GM12878 (cell line): ENCODE data around the gene C5orf15. TPM values are rescaled to one million over a fixed set of nuclear protein-coding genes. Genes with fewer than 3 reads are reported as not detected.

Experiments
- ATAC-seq: fragments of 200-7000 bp; cut with Tn5 transposase; 3 replicates; pipeline ENCODE4 v1.9.1; 2020; ENCODE audit warnings: mild to moderate bottlenecking, moderate library complexity
- BruUV-seq: library from RNA; stranded (reverse); fragments of 400-500 nt; replicated peaks from 2 replicates; lab custom pipeline; 2021; lab: Mats Ljungman, UMichigan
- CTCF ChIA-PET: fragments of 300-600 bp; sonication (Branson Sonifier 250); formaldehyde crosslinking; extraction: SDS; loops from one replicate; lab custom pipeline; 2021; ENCODE audit warnings: inconsistent platforms; lab: Yijun Ruan, JAX
- POLR2A ChIA-PET: fragments of 350-600 bp; formaldehyde crosslinking; extraction: SDS; loops from one replicate; lab custom pipeline; 2021; ENCODE audit warnings: inconsistent platforms; lab: Charles Lee
- RAD21 ChIA-PET: fragments of 300-600 bp; sonication (Branson Sonifier 250); formaldehyde crosslinking; loops from one replicate; lab custom pipeline; 2023; ENCODE audit warnings: antibody characterized with exemption; ENCODE audit not compliant: unreplicated experiment; lab: Charles Lee
- SMC1A ChIA-PET: fragments of 300-600 bp; sonication (Branson Sonifier 250); formaldehyde crosslinking; loops from one replicate; lab custom pipeline; 2023; ENCODE audit not compliant: unreplicated experiment, uncharacterized antibody; lab: Charles Lee
- DNase-seq: peaks from one replicate; pipeline ENCODE4 v3.0.0-alpha.2; 2011; ENCODE audit warnings: low read depth, low spot score
- FAIRE-seq: peaks from 3 replicates; lab custom pipeline; 2011; peaks lifted over from hg19 to GRCh38; lab: Jason Lieb, UNC
- H2AFZ ChIP-seq: 2 replicates; pipeline ENCODE4 v1.6.0; 2011; ENCODE audit warnings: low read depth, low read length, control low read depth; ENCODE audit not compliant: control insufficient read depth
- H3K27ac ChIP-seq: 2 replicates; pipeline ENCODE4 v1.5.1; 2011; ENCODE audit warnings: control low read depth; ENCODE audit not compliant: control insufficient read depth, insufficient read depth
- H3K27me3 ChIP-seq, 2 experiments: replicated peaks in 1 of 2; 2 replicates each; pipeline versions ENCODE4 v1.6.0 to v1.6.1; 2011; ENCODE audit warnings: low read length in 1 of 2; ENCODE audit not compliant: control insufficient read depth in 2 of 2, insufficient read depth in 2 of 2
- H3K36me3 ChIP-seq, 2 experiments: 2 replicates each; pipeline ENCODE4 v1.5.1; 2011; ENCODE audit warnings: low read length in 1 of 2; ENCODE audit not compliant: control insufficient read depth in 2 of 2, insufficient read depth in 2 of 2
- H3K4me1 ChIP-seq: 2 replicates; pipeline ENCODE4 v1.6.1; 2011; ENCODE audit warnings: mild to moderate bottlenecking, low read length, moderate library complexity, mixed read lengths; ENCODE audit not compliant: control insufficient read depth, insufficient read depth
- H3K4me2 ChIP-seq: 2 replicates; pipeline ENCODE4 v1.6.0; 2011; ENCODE audit warnings: control low read depth; ENCODE audit not compliant: control insufficient read depth, insufficient read depth
- H3K4me3 ChIP-seq: fragments of 200-600 bp; sonication (generic); 2 replicates; pipeline ENCODE4 v1.5.1; 2016
- H3K79me2 ChIP-seq: 2 replicates; pipeline ENCODE4 v1.6.0; 2011; ENCODE audit warnings: low read length; ENCODE audit not compliant: control insufficient read depth, insufficient read depth
- H3K9ac ChIP-seq: 2 replicates; pipeline ENCODE4 v1.8.0; 2011; ENCODE audit warnings: low read length, control low read depth, mixed read lengths; ENCODE audit not compliant: control insufficient read depth, insufficient read depth
- H3K9me3 ChIP-seq: replicated peaks from 3 replicates; pipeline ENCODE4 v1.5.1; 2011; ENCODE audit warnings: mild to moderate bottlenecking, low read length; ENCODE audit not compliant: control insufficient read depth, insufficient read depth
- H4K20me1 ChIP-seq: 2 replicates; pipeline ENCODE4 v1.6.0; 2011; ENCODE audit not compliant: control insufficient read depth, insufficient read depth
- BACH1 ChIP-seq: fragments of 450-650 bp; IDR thresholded peaks from 2 replicates; pipeline ENCODE4 v1.6.1; 2017; ENCODE audit warnings: mild to moderate bottlenecking, borderline replicate concordance
- CBX5 ChIP-seq: sonication (generic); IDR thresholded peaks from 2 replicates; pipeline ENCODE4 v1.6.1; 2016; ENCODE audit warnings: low read depth, moderate library complexity, mild to moderate bottlenecking, inconsistent platforms
- DPF2 ChIP-seq: fragments of 450-650 bp; IDR thresholded peaks from 2 replicates; pipeline ENCODE4 v1.6.1; 2017; ENCODE audit warnings: mild to moderate bottlenecking
- JUNB ChIP-seq: IDR thresholded peaks from 2 replicates; pipeline ENCODE4 v1.6.1; 2016; ENCODE audit warnings: antibody characterized with exemption, mild to moderate bottlenecking
- MXI1 ChIP-seq: fragments of 150-350 bp; IDR thresholded peaks from 2 replicates; pipeline ENCODE4 v1.6.1; 2011; ENCODE audit warnings: low read depth, mild to moderate bottlenecking, inconsistent platforms, low read length, improper control_type of control experiment
- NFIC ChIP-seq: IDR thresholded peaks from 2 replicates; pipeline ENCODE4 v1.6.1; 2012; ENCODE audit warnings: low read depth, mild to moderate bottlenecking, inconsistent platforms, low read length, moderate library complexity
- POLR2A ChIP-seq: IDR thresholded peaks from 2 replicates; pipeline ENCODE4 v1.6.1; 2011; ENCODE audit warnings: low read depth, mild to moderate bottlenecking, low read length
- SIN3A ChIP-seq: IDR thresholded peaks from 2 replicates; pipeline ENCODE4 v1.6.1; 2012; ENCODE audit warnings: low read depth, low read length, improper control_type of control experiment
- TAF1 ChIP-seq: IDR thresholded peaks from 2 replicates; pipeline ENCODE4 v1.6.1; 2011; ENCODE audit warnings: mild to moderate bottlenecking, low read depth, low read length, borderline replicate concordance
- ZNF384 ChIP-seq: IDR thresholded peaks from 2 replicates; pipeline ENCODE4 v1.6.1; 2012; ENCODE audit warnings: low read depth, mild to moderate bottlenecking, low read length, improper control_type of control experiment, borderline replicate concordance
- WGBS: methylation state at CpG from one replicate; pipeline ENCODE4 v1.1.6; 2016; ENCODE audit warnings: low lambda C conversion rate; ENCODE audit not compliant: insufficient replicate concordance, insufficient coverage; ENCODE audit errors: missing lambda C conversion rate; 5-methylcytosine and 5-hydroxymethylcytosine counted together
- in situ Hi-C: fragments of 300-500 bp; cut with MboI; formaldehyde crosslinking; loops from 9 replicates; pipeline ENCODE4 v1.14.3; 2018; ENCODE audit warnings: mixed read lengths
- intact Hi-C: fragments of 100-400 bp; cut with micrococcal nuclease; formaldehyde crosslinking; loops from one replicate; pipeline ENCODE4 v1.14.2; 2022; ENCODE audit not compliant: unreplicated experiment
- polyA plus RNA-seq, 11 experiments: library from polyadenylated mRNA; depleted of rRNA in 4 of 11; unstranded in 6 of 11; stranded (reverse) in 5 of 11; fragments of >200 nt; fragmentation: Nextera tagmentation in 4 of 11; fragmentation: Illumina TruSeq in 1 of 11; extraction: Ambion mirVana in 4 of 11; extraction: Trizol in 1 of 11; gene quantifications; 1 replicate in 1 of 11; 2 replicates in 10 of 11; pipeline versions ENCODE4 v1.2.1 to v1.2.3, GENCODE V29; 2011 to 2016; ENCODE audit warnings: inconsistent platforms in 2 of 11, missing spikeins in 2 of 11, low read depth in 1 of 11
- total RNA-seq, 4 experiments: library from RNA; depleted of rRNA in 3 of 4; stranded (reverse); fragments of >200 nt in 3 of 4; fragmentation: Illumina TruSeq in 1 of 4; extraction: Trizol in 1 of 4; gene quantifications; 2 replicates each; pipeline versions ENCODE4 v1.2.1 to v1.2.3, GENCODE V29; 2013 to 2021

C5orf15 gene
- total and polyA plus RNA-seq, 10 of the 15 experiments (the other 5 are each of a cell fraction or from before 2014, with no cell fraction given): 21.7 to 69.6 (median 46.0) TPM

DNA sequence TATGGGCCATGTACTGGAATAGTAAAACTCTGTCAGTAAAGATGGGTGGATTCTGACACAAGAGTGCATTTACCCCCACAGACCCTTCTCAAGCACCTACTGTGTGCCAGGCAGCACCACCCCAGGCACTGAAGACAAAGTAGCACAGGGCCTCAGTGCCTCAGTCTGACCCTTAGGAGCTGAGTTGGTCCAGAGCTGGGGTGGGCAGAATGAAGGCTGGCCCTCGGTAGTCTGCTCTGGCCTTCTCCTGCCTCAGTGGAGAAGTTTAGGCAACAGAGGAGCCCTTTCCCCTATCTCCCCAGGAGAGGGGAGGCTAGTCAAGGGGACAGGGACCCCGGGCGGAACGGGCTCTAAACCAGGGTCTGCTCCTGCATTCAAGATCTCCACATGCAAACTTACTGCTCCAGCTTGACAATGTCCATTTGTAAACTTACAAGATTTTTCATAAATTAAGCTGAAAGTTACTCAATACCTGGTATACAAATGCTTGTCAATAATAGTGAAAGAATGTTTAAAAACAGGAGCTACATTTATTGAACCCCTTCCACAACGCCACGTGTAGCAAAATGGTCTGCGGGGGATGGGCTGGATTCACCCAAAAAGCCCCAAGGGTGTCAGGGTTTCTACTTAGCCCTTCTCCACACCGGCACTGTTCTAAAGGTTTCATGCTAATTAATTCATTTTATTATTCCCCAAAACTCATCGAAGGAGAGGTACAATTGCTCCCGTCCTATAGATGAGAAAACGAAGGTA is 34.8 kb upstream of the C5orf15 start:
- under 1% methylated on average over 11 of the region's 11 CpGs for WGBS
- H4K20me1 ChIP-seq: peaks cover 30% of the 10 kb centered on the region
- ATAC-seq (peak; percentile 0; the same call in 2 of the 3 replicates), FAIRE-seq (peak; percentile 59), DNase-seq (no peak)
- RAD21 ChIA-PET: interaction anchor here (0.8 to 1.6 kb wide), 8 partner anchors 8 to 137 kb away, joined by 3 to 6 read pairs (median 4); no protein-coding TSS in a partner anchor
- H3K4me2 ChIP-seq: peak overlapping the region; percentile 86
- peaks cover 7 to 14% of the 10 kb centered on the region in 2 experiments; a peak in 3 of 4 replicates for H3K36me3 ChIP-seq
- TSS peak; percentile 59 for BruUV-seq
- peak; percentile 10; the same call in 1 of the 2 replicates for TF ChIP-seq MXI1
- TF ChIP-seq DPF2: peak; percentile 39; the same call in 1 of the 2 replicates
- TF ChIP-seq POLR2A: peak; percentile 59
- no peak for TF ChIP-seq JUNB
- TF ChIP-seq NFIC: 0 out of 2 replicates have a peak, but pooled peaks have one; percentile 23
- TF ChIP-seq SIN3A: no peak
- no peak for TF ChIP-seq BACH1
- no peak for TF ChIP-seq ZNF384
- no peak for TF ChIP-seq CBX5
- TF ChIP-seq TAF1: 0 out of 2 replicates have a peak, but pooled peaks have one; percentile 8
- SMC1A ChIA-PET: interaction anchor here (0.6 to 2.8 kb wide), 8 partner anchors 9 to 73 kb away, joined by 3 to 12 read pairs (median 4); no protein-coding TSS in a partner anchor
- in situ Hi-C loops (no loop called here), intact Hi-C loops (no loop called here)
- H3K79me2 ChIP-seq: peaks cover 78% of the 10 kb centered on the region
- H3K9ac ChIP-seq: peak overlapping the region; percentile 97
- H2AFZ ChIP-seq: peak overlapping the region; percentile 51; the same call in 1 of the 2 replicates
- H3K4me3 ChIP-seq: peak overlapping the region; percentile 88
- no peaks in the 10 kb centered on the region for H3K9me3 ChIP-seq
- CTCF ChIA-PET: interaction anchor here (0.9 to 3.0 kb wide), 7 partner anchors 9 to 99 kb away, joined by 3 to 18 read pairs (median 5); no protein-coding TSS in a partner anchor
- H3K27ac ChIP-seq: peak overlapping the region; percentile 95
- H3K27me3 ChIP-seq: no peaks in the 10 kb centered on the region
- peaks cover 19% of the 10 kb centered on the region for H3K4me1 ChIP-seq
- POLR2A ChIA-PET: interaction anchor here (0.6 to 1.9 kb wide), 6 partner anchors 23 to 364 kb away, joined by 3 to 8 read pairs (median 3); partner anchors contain the start of gene TCF7
